Large intestine (tissue), 3 donors: ENCODE results near the gene B3GALT6. TPM values are rescaled to one million over a fixed set of nuclear protein-coding genes. Genes with fewer than 3 reads are reported as not detected.

Experiments
- DNase-seq, 2 donors: peaks; one replicate each; pipeline versions ENCODE4 v3.0.0 to v3.0.0-alpha.2; 2013
- H3K27ac ChIP-seq: one replicate; pipeline ENCODE4 v1.5.1; 2013; ENCODE audit warnings: low read length
- H3K27me3 ChIP-seq: 2 replicates; pipeline ENCODE4 v1.6.1; 2013; ENCODE audit warnings: low read length; ENCODE audit not compliant: control insufficient read depth, insufficient read depth
- H3K36me3 ChIP-seq: 2 replicates; pipeline ENCODE4 v1.6.1; 2013; ENCODE audit warnings: low read length; ENCODE audit not compliant: control insufficient read depth, insufficient read depth
- H3K4me1 ChIP-seq: one replicate; pipeline ENCODE4 v1.6.1; 2013; ENCODE audit warnings: low read length; ENCODE audit not compliant: control insufficient read depth, insufficient read depth
- H3K4me3 ChIP-seq: one replicate; pipeline ENCODE4 v1.5.1; 2013; ENCODE audit warnings: low read length
- H3K9me3 ChIP-seq: one replicate; pipeline ENCODE4 v1.6.1; 2013; ENCODE audit warnings: mild to moderate bottlenecking, low read depth, low read length, moderate library complexity; ENCODE audit not compliant: control insufficient read depth
- WGBS: methylation state at CpG from one replicate; pipeline ENCODE4 v1.1.5; 2013; ENCODE audit warnings: low lambda C conversion rate; ENCODE audit not compliant: insufficient coverage; 5-methylcytosine and 5-hydroxymethylcytosine counted together
- polyA plus RNA-seq: library from polyadenylated mRNA; unstranded; fragments of 120-200 nt; gene quantifications from one replicate; pipeline ENCODE4 v1.2.1, GENCODE V29; 2013

B3GALT6 gene
- polyA plus RNA-seq, 1 donor = 16.1 TPM

DNA sequence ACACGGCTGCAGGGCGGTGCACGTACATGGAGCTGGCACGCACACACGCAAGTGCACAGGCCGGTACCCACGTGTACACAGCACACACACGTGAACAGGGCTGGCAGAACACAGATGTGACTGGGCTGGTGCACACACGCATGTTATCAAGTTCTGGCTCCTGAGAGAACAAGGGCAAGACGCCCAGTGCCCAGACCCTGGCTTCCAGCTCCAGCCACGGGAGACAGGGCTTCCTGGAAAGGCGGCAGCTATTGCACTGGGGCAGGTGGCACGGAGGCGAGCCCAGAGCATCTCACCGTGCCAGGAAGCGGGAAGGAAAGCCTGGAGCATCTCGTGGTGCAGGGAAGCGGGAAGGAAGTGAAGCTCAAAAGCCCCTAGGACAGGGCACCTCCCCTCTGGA lies 6.1 kb upstream of the B3GALT6 start:
- Histone ChIP-seq H3K36me3 (peaks cover 80% of the 10 kb centered on the region), H3K9me3 (peaks cover 3% of the 10 kb centered on the region), H3K27ac (no peak overlapping the region), H3K4me3 (no peak overlapping the region), H3K27me3 (no peaks in the 10 kb centered on the region), H3K4me1 (peaks cover 8% of the 10 kb centered on the region)
- DNase-seq = no peak
- WGBS = no CpG with 5 or more reads among the region's 18 CpGs

- Histone ChIP-seq H3K4me1 (peaks cover 8% of the 10 kb centered on the region), H3K9me3 (peaks cover 3% of the 10 kb centered on the region), H3K4me3 (no peak overlapping the region), H3K27me3 (no peaks in the 10 kb centered on the region), H3K27ac (no peak overlapping the region), H3K36me3 (peaks cover 71% of the 10 kb centered on the region)
- no CpG with 5 or more reads among the region's 44 CpGs for WGBS
- no peak for DNase-seq
Observed at GRCh38 chr1:1226566-1227362, 5.3 kb upstream of the B3GALT6 start.

DNA sequence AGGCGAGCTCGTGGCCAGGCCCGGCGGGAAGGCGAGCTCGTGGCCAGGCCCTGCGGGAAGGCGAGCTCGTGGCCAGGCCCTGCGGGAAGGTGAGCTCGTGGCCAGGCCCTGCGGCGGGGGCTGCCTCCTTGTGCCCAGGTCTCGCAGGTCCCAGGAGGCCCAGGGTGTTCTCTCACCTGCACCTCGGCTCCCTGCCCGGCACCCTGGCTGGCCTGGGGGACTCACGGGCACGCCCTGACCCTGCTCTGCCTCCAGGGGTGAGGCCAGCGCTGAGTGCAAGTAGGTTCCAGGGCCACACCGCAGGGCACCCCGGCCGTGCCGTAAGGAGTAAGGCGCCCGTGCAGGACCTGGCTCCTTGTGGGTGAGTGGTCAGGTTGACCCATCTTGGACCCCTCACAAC lies 4.7 kb upstream of the B3GALT6 start:
- H3K36me3 ChIP-seq = peaks cover 66% of the 10 kb centered on the region
- H3K4me3 ChIP-seq = no peak overlapping the region
- H3K27me3 ChIP-seq = no peaks in the 10 kb centered on the region
- WGBS = no CpG with 5 or more reads among the region's 25 CpGs
- DNase-seq = no peak
- peaks cover 8% of the 10 kb centered on the region for H3K4me1 ChIP-seq
- peaks cover 3% of the 10 kb centered on the region for H3K9me3 ChIP-seq
- H3K27ac ChIP-seq = no peak overlapping the region

DNA sequence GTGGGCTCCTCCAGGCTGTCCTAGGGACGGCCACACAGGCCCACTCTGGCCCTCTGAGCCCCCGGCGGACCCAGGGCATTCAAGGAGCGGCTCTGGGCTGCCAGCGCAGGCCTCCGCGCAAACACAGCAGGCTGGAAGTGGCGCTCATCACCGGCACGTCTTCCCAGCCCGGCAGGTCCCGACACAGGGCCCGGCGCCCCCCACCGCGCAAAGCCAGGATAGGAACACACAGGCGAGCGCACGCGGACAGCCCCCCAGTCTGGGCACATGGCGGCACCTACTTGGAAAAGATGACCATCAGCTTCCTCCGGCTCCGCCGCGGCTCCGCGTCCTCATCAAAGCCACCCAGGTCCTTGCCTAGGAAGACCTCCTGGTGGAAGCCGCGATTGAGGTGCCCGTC lies 3.9 kb upstream of the B3GALT6 start:
- no peak overlapping the region for H3K4me3 ChIP-seq
- no peak overlapping the region for H3K27ac ChIP-seq
- peaks cover 58% of the 10 kb centered on the region for H3K36me3 ChIP-seq
- H3K27me3 ChIP-seq = no peaks in the 10 kb centered on the region
- no CpG with 5 or more reads among the region's 30 CpGs for WGBS
- H3K4me1 ChIP-seq = peaks cover 11% of the 10 kb centered on the region
- peaks cover 11% of the 10 kb centered on the region for H3K9me3 ChIP-seq
- no peak for DNase-seq

DNA sequence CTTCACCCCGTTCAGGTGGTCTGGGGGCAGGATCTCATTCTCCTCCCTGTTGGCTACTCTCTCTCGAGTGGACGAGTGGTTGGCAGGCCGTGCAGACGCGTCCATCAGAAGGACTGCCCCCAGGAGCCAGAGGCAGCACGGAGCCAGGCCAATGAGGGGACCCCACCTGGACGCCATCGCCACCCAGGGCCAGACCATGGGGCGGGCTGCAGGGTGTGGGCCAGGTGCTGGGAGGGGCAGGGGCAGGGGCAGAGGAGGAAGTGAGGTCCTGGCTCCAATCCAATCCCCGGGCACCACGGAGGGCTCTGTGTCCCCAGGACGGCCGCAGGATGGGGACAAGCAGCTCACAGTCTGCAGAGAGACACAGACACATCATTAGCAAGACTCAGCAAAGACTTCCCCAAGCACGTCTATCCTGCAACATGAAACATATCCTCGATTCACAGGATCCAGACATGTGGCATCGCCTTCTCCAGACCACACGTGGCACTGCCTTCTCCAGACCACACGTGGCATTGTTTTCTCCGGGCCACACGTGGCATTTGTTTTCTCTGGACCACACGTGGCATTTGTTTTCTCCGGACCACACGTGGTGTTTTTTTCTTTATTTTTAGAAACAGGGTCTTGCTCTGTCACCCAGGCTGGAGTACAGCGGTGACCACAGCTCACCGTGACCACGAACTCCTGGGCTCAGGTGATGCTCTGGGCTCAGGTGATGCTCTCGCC lies 3.3 kb upstream of the B3GALT6 start:
- Histone ChIP-seq H3K27ac (no peak overlapping the region), H3K36me3 (peaks cover 55% of the 10 kb centered on the region), H3K9me3 (peaks cover 17% of the 10 kb centered on the region), H3K4me3 (no peak overlapping the region), H3K27me3 (no peaks in the 10 kb centered on the region), H3K4me1 (peaks cover 13% of the 10 kb centered on the region)
- no peak for DNase-seq
- no CpG with 5 or more reads among the region's 28 CpGs for WGBS

- peaks cover 16% of the 10 kb centered on the region for H3K4me1 ChIP-seq
- no CpG with 5 or more reads among the region's 19 CpGs for WGBS
- no peak overlapping the region for H3K4me3 ChIP-seq
- H3K9me3 ChIP-seq = peaks cover 17% of the 10 kb centered on the region
- DNase-seq = no peak
- H3K27ac ChIP-seq = no peak overlapping the region
- H3K27me3 ChIP-seq = no peaks in the 10 kb centered on the region
- peaks cover 56% of the 10 kb centered on the region for H3K36me3 ChIP-seq
Observed at GRCh38 chr1:1229770-1230169, 2.3 kb upstream of the B3GALT6 start.

DNA sequence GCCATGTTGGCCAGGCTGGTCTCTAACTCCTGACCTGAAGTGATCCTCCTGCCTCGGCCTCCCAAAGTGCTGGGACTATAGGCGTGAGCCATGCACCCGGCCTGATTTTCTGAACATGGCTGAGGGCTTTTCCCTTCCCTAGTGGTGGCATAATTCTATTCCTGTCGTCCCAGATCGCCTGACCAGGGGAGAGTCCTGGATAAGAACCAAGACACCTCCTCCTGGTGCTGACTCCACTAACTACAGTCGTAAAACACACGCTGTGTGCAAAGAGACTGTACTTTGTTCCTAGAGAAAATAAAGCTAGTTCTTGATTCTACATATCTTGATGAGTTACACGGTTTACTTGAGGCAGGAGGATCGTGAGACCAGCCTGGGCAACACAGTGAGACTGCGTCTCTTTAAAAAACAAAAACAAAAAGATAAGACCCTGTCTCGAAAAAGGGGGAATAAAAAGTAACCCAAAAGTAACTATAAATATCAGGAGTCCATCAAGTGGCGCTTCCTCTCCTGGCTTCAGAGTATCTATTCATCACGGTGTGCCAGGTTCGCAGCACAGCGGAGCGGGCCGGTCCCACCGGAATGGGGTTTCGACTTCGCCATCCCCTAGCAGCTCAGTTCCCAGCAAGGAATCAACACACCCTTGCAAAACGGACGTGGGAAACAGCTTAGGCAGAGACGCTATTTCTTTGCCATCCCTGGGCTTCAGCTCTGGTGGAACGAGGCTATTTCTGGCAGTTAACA lies 1.2 kb upstream of the B3GALT6 start:
- H3K27me3 ChIP-seq = no peaks in the 10 kb centered on the region
- H3K27ac ChIP-seq = peak overlapping the region; percentile 90
- no CpG with 5 or more reads among the region's 24 CpGs for WGBS
- peaks cover 47% of the 10 kb centered on the region for H3K36me3 ChIP-seq
- peak; percentile 87 to 91 for DNase-seq
- H3K4me1 ChIP-seq = peaks cover 16% of the 10 kb centered on the region
- peaks cover 17% of the 10 kb centered on the region for H3K9me3 ChIP-seq
- peak overlapping the region; percentile 72 for H3K4me3 ChIP-seq

GRCh38 chr1:1231400-1232207 lies 433 bp upstream of the B3GALT6 start, which contains the start of gene SDF4:
TSS of gene SDF4 (minus strand) at chr1:1232001. CDS start at chr1:1228772, 3,229 bp downstream.
- peak within 1 kb of the TSS; percentile 72 for H3K4me3 ChIP-seq
- peak within 1 kb of the TSS; percentile 90 for H3K27ac ChIP-seq
- WGBS = no CpG with 5 or more reads among the region's 99 CpGs
- peaks cover 39% of the 10 kb centered on the region for H3K36me3 ChIP-seq
- peak; percentile 97 to 99 for DNase-seq
- H3K9me3 ChIP-seq = peaks cover 17% of the 10 kb centered on the region
- no peaks in the 10 kb centered on the region for H3K27me3 ChIP-seq
- H3K4me1 ChIP-seq = peaks cover 23% of the 10 kb centered on the region

GRCh38 chr1:1232796-1233566 lies 944 bp downstream of the B3GALT6 start:
- Histone ChIP-seq H3K4me3 (no peak overlapping the region), H3K9me3 (peaks cover 22% of the 10 kb centered on the region), H3K27me3 (peaks cover 8% of the 10 kb centered on the region), H3K36me3 (peaks cover 28% of the 10 kb centered on the region), H3K27ac (no peak overlapping the region), H3K4me1 (peaks cover 37% of the 10 kb centered on the region)
- no peak for DNase-seq
- WGBS = no CpG with 5 or more reads among the region's 98 CpGs
